A549 (cell line): ENCODE data around the gene ZBTB47. TPM values are rescaled to one million over a fixed set of nuclear protein-coding genes. Genes with fewer than 3 reads are reported as not detected.

Source experiments
- ATAC-seq, 2 experiments: fragments of 200-7000 bp in 1 of 2; fragments of >200 bp in 1 of 2; cut with Nextera tagmentation in 1 of 2; cut with Tn5 transposase in 1 of 2; 3 replicates each; pipeline versions ENCODE4 v1.8.0 to v1.9.1; 2018 to 2020; ENCODE audit warnings: mild to moderate bottlenecking in 1 of 2, moderate library complexity in 1 of 2
- CTCF ChIA-PET: fragments of 300-600 bp; sonication (Branson Sonifier 250); formaldehyde crosslinking; extraction: SDS; loops from one replicate; lab custom pipeline; 2021; ENCODE audit warnings: antibody characterized with exemption, inconsistent platforms; lab: Yijun Ruan, JAX
- POLR2A ChIA-PET: fragments of 350-600 bp; formaldehyde crosslinking; extraction: SDS; loops from one replicate; lab custom pipeline; 2021; ENCODE audit warnings: antibody characterized with exemption, inconsistent platforms; lab: Yijun Ruan, JAX
- DNase-seq, 2 experiments: peaks; one replicate each; pipeline versions ENCODE4 v3.0.0 to v3.0.0-alpha.2; 2011 to 2016; ENCODE audit warnings: low read depth in 1 of 2, low spot score in 1 of 2
- FAIRE-seq: peaks from 2 replicates; lab custom pipeline; 2011; peaks lifted over from hg19 to GRCh38; lab: Jason Lieb, UNC
- H3K27ac ChIP-seq, 2 experiments: fragments of >200 bp; sonication (Bioruptor Twin); formaldehyde crosslinking; 3 replicates each; pipeline ENCODE4 v1.5.1; 2016 to 2017
- H3K4me1 ChIP-seq: fragments of >200 bp; sonication (Bioruptor Twin); formaldehyde crosslinking; 3 replicates; pipeline ENCODE4 v1.6.1; 2016
- H3K4me2 ChIP-seq: fragments of >200 bp; sonication (Bioruptor Twin); formaldehyde crosslinking; 3 replicates; pipeline ENCODE4 v1.6.1; 2016
- H3K4me3 ChIP-seq: fragments of >200 bp; sonication (Bioruptor Twin); formaldehyde crosslinking; 3 replicates; pipeline ENCODE4 v1.5.1; 2016
- H3K9me3 ChIP-seq: fragments of >200 bp; sonication (Bioruptor Twin); formaldehyde crosslinking; 3 replicates; pipeline ENCODE4 v1.6.1; 2016
- CEBPB ChIP-seq, 2 experiments: fragments of >200 bp in 1 of 2; sonication (Bioruptor Twin) in 1 of 2; formaldehyde crosslinking in 1 of 2; IDR thresholded peaks; 2 replicates each; pipeline ENCODE4 v1.6.1; 2012 to 2016
- EP300 ChIP-seq, 2 experiments: fragments of >200 bp; sonication (Bioruptor Twin); formaldehyde crosslinking; IDR thresholded peaks; 2 replicates in 1 of 2; 3 replicates in 1 of 2; pipeline ENCODE4 v1.6.1; 2016 to 2017
- FOSB ChIP-seq: fragments of 250-450 bp; sonication (Bioruptor Pico); IDR thresholded peaks from 2 replicates; pipeline ENCODE4 v1.5.0; 2020; ENCODE audit warnings: mild to moderate bottlenecking, moderate library complexity
- HEYL ChIP-seq: fragments of 250-450 bp; sonication (Bioruptor Pico); IDR thresholded peaks from 2 replicates; pipeline ENCODE4 v1.8.0; 2021; ENCODE audit warnings: mild to moderate bottlenecking, moderate library complexity
- JUN ChIP-seq, 2 experiments: fragments of >200 bp; sonication (Bioruptor Twin); formaldehyde crosslinking; IDR thresholded peaks; 2 replicates in 1 of 2; 3 replicates in 1 of 2; pipeline ENCODE4 v1.6.1; 2016 to 2017
- JUNB ChIP-seq: fragments of >200 bp; sonication (Bioruptor Twin); formaldehyde crosslinking; IDR thresholded peaks from 2 replicates; pipeline ENCODE4 v1.6.1; 2016
- KDM1A ChIP-seq: fragments of 200-600 bp; sonication (generic); IDR thresholded peaks from 2 replicates; pipeline ENCODE4 v1.6.1; 2016; ENCODE audit warnings: low read depth, mild to moderate bottlenecking
- MAFK ChIP-seq: fragments of 450-650 bp; IDR thresholded peaks from 2 replicates; pipeline ENCODE4 v1.6.1; 2014; ENCODE audit not compliant: partially characterized antibody
- MAZ ChIP-seq: fragments of 150-350 bp; IDR thresholded peaks from 2 replicates; pipeline ENCODE4 v1.6.1; 2014; ENCODE audit warnings: antibody characterized with exemption, low read depth, low read length, borderline replicate concordance
- NPAS2 ChIP-seq: fragments of 250-450 bp; sonication (Bioruptor Pico); IDR thresholded peaks from 2 replicates; pipeline ENCODE4 v1.8.0; 2022; ENCODE audit warnings: mild to moderate bottlenecking, moderate library complexity, borderline replicate concordance
- RNF2 ChIP-seq: fragments of 200-600 bp; sonication (generic); IDR thresholded peaks from 2 replicates; pipeline ENCODE4 v1.6.1; 2016; ENCODE audit warnings: low read depth, mild to moderate bottlenecking, antibody characterized with exemption, moderate library complexity, borderline replicate concordance
- TFCP2L1 ChIP-seq: fragments of 250-450 bp; sonication (Bioruptor Pico); IDR thresholded peaks from 2 replicates; pipeline ENCODE4 v1.5.0; 2021; ENCODE audit warnings: mild to moderate bottlenecking
- TP53 ChIP-seq: fragments of 250-450 bp; sonication (Bioruptor Pico); IDR thresholded peaks from 2 replicates; pipeline ENCODE4 v1.5.0; 2021; ENCODE audit warnings: mild to moderate bottlenecking, moderate library complexity
- ZFP36 ChIP-seq: fragments of 450-650 bp; IDR thresholded peaks from 2 replicates; pipeline ENCODE4 v1.6.1; 2014; ENCODE audit warnings: borderline replicate concordance; ENCODE audit not compliant: partially characterized antibody
- ZSCAN20 ChIP-seq: fragments of 250-450 bp; sonication (Bioruptor Pico); IDR thresholded peaks from 2 replicates; pipeline ENCODE4 v1.8.0; 2022; ENCODE audit warnings: mild to moderate bottlenecking, moderate library complexity
- WGBS: methylation state at CpG from one replicate; pipeline ENCODE4 v1.1.6; 2017; ENCODE audit errors: missing lambda C conversion rate; 5-methylcytosine and 5-hydroxymethylcytosine counted together
- polyA plus RNA-seq, 4 experiments: library from polyadenylated mRNA; depleted of rRNA in 3 of 4; stranded (reverse); fragments of >200 nt; fragmentation: RNase III in 1 of 4; extraction: RNeasy Plus Mini Kit Qiagen cat#74134 plus additional on column Dnase treatment in 1 of 4; gene quantifications; 2 replicates in 3 of 4; 3 replicates in 1 of 4; pipeline ENCODE4 v1.2.3, GENCODE V29; 2011 to 2017
- TF ChIP-seq, protein P1 (sequence below): fragments of 250-450 bp; sonication (Bioruptor Pico); IDR thresholded peaks from 2 replicates; pipeline ENCODE4 v1.5.0; 2021; ENCODE audit warnings: mild to moderate bottlenecking, moderate library complexity, borderline replicate concordance
- TF ChIP-seq, protein P2 (sequence below): fragments of 450-650 bp; IDR thresholded peaks from 2 replicates; pipeline ENCODE4 v1.6.1; 2014; ENCODE audit warnings: antibody characterized with exemption
- TF ChIP-seq, protein P3 (sequence below): fragments of 200-600 bp; sonication (generic); IDR thresholded peaks from 2 replicates; pipeline ENCODE4 v1.6.1; 2016; ENCODE audit warnings: antibody characterized with exemption, mild to moderate bottlenecking, moderate library complexity
- TF ChIP-seq, protein P4 (sequence below): IDR thresholded peaks from 2 replicates; pipeline ENCODE4 v1.6.1; 2012
- TF ChIP-seq, protein P5 (sequence below): IDR thresholded peaks from 2 replicates; pipeline ENCODE4 v1.6.1; 2012; ENCODE audit warnings: low read depth, borderline replicate concordance
- TF ChIP-seq, protein P6 (sequence below): fragments of 250-450 bp; sonication (Bioruptor Pico); IDR thresholded peaks from 2 replicates; pipeline ENCODE4 v1.5.0; 2020; ENCODE audit warnings: low read depth, mild to moderate bottlenecking, moderate library complexity
- TF ChIP-seq, protein P7 (sequence below): fragments of >200 bp; sonication (Bioruptor Twin); formaldehyde crosslinking; IDR thresholded peaks from 2 replicates; pipeline ENCODE4 v1.6.1; 2016

Gene ZBTB47
- polyA plus RNA-seq, 2 of the 4 experiments (the other 2 are of a cell fraction), result 2.5 to 6.8 TPM

DNA sequence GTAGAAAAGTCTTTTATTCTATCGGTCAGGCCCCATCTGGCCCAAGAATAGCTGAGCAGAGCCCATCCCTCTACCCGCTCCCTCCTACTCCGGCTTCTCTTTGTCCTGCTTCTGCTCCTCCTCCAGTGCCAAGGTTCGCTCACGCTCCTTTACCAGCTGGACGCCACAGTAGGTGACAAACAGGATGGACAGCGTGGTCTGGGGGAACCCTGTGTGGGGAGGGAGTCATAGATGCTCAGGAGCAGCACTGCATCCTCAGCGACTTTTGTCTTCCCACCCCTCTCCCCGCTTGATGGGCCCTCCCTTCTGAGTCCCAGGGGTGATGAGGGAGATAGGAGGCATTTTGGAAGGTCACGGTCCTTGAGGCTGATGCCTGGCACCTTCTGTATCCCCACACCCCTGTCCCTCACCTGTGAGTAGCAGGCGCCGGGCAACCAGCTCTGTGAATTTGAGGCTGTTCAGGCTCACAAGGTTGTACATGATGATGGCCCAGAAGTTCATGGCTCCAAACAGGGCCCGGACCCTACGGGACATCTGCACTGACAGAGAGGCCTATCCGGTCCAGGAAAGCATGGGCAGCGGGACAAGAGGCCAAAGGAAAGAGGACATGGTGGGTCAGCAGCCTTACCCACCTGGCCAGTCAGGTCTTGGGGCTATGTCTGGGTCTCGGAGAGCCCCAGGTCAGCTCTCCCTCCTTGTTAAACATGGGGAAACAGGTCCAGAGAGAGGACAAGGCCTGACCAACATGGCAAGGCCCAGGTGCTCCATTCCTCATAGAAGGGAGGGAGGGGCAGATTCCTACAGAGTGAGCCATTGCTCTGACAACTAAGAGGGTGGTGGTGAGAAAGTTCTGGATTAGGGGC is 39.4 kb downstream of the ZBTB47 start:
- no peak for TF ChIP-seq HEYL
- ChIA-PET CTCF (interaction anchor here (0.6 to 1.7 kb wide), 2 partner anchors 52 to 1308 kb away, joined by 3 to 5 read pairs; no protein-coding TSS in a partner anchor), POLR2A (no interaction called here)
- Histone ChIP-seq H3K4me1 (no peaks in the 10 kb centered on the region), H3K4me2 (no peak overlapping the region), H3K9me3 (no peaks in the 10 kb centered on the region), H3K27ac (no peak overlapping the region), H3K4me3 (no peak overlapping the region)
- ATAC-seq, result no peak
- WGBS, result 58% methylated on average over 11 of the region's 17 CpGs
- FAIRE-seq, result no peak
- DNase-seq, result no peak

DNA sequence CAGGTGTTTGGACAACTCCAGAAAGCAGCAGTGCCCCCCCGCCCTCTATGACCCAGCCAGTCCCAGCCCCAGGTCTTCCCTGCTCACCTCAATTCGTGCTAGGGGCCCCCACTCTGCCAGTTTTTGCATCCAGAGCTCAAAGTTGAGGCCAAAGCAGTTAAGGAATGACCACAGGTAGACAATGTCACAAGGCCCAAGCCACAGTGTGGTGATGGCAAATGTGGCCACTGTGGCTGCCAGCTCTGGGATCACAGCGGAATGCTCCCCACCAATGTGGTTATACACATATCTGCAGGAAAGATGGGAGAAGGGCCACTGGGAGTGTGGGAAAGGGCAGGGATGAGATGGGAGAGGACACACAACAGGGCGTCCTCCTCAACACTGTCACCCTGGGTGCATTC is 40.0 kb downstream of the ZBTB47 start:
- FAIRE-seq (no peak), DNase-seq (no peak), ATAC-seq (no peak)
- WGBS, result 32% methylated on average over 4 of the region's 4 CpGs
- ChIA-PET CTCF (interaction anchor here (1.7 kb wide), 1 partner anchor 51 kb away, joined by 5 read pairs; no protein-coding TSS in a partner anchor), POLR2A (no interaction called here)
- H3K27ac ChIP-seq, result no peak overlapping the region
- H3K4me3 ChIP-seq, result no peak overlapping the region
- TF ChIP-seq, protein P1, sequence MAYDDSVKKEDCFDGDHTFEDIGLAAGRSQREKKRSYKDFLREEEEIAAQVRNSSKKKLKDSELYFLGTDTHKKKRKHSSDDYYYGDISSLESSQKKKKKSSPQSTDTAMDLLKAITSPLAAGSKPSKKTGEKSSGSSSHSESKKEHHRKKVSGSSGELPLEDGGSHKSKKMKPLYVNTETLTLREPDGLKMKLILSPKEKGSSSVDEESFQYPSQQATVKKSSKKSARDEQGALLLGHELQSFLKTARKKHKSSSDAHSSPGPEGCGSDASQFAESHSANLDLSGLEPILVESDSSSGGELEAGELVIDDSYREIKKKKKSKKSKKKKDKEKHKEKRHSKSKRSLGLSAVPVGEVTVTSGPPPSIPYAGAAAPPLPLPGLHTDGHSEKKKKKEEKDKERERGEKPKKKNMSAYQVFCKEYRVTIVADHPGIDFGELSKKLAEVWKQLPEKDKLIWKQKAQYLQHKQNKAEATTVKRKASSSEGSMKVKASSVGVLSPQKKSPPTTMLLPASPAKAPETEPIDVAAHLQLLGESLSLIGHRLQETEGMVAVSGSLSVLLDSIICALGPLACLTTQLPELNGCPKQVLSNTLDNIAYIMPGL (CRISPR knock-in tag), result no peak
- TF ChIP-seq JUNB, result no peak
- TF ChIP-seq, protein P2, sequence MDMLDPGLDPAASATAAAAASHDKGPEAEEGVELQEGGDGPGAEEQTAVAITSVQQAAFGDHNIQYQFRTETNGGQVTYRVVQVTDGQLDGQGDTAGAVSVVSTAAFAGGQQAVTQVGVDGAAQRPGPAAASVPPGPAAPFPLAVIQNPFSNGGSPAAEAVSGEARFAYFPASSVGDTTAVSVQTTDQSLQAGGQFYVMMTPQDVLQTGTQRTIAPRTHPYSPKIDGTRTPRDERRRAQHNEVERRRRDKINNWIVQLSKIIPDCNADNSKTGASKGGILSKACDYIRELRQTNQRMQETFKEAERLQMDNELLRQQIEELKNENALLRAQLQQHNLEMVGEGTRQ, result no peak
- no peak for TF ChIP-seq JUN (IDR thresholded peaks at IDR 0.05)
- TF ChIP-seq, protein P3, sequence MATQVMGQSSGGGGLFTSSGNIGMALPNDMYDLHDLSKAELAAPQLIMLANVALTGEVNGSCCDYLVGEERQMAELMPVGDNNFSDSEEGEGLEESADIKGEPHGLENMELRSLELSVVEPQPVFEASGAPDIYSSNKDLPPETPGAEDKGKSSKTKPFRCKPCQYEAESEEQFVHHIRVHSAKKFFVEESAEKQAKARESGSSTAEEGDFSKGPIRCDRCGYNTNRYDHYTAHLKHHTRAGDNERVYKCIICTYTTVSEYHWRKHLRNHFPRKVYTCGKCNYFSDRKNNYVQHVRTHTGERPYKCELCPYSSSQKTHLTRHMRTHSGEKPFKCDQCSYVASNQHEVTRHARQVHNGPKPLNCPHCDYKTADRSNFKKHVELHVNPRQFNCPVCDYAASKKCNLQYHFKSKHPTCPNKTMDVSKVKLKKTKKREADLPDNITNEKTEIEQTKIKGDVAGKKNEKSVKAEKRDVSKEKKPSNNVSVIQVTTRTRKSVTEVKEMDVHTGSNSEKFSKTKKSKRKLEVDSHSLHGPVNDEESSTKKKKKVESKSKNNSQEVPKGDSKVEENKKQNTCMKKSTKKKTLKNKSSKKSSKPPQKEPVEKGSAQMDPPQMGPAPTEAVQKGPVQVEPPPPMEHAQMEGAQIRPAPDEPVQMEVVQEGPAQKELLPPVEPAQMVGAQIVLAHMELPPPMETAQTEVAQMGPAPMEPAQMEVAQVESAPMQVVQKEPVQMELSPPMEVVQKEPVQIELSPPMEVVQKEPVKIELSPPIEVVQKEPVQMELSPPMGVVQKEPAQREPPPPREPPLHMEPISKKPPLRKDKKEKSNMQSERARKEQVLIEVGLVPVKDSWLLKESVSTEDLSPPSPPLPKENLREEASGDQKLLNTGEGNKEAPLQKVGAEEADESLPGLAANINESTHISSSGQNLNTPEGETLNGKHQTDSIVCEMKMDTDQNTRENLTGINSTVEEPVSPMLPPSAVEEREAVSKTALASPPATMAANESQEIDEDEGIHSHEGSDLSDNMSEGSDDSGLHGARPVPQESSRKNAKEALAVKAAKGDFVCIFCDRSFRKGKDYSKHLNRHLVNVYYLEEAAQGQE, result no peak
- no peak for TF ChIP-seq CEBPB (IDR thresholded peaks at IDR 0.05)
- TF ChIP-seq, protein P4, sequence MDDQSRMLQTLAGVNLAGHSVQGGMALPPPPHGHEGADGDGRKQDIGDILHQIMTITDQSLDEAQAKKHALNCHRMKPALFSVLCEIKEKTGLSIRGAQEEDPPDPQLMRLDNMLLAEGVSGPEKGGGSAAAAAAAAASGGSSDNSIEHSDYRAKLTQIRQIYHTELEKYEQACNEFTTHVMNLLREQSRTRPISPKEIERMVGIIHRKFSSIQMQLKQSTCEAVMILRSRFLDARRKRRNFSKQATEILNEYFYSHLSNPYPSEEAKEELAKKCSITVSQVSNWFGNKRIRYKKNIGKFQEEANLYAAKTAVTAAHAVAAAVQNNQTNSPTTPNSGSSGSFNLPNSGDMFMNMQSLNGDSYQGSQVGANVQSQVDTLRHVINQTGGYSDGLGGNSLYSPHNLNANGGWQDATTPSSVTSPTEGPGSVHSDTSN, result no peak
- TF ChIP-seq, protein P5, sequence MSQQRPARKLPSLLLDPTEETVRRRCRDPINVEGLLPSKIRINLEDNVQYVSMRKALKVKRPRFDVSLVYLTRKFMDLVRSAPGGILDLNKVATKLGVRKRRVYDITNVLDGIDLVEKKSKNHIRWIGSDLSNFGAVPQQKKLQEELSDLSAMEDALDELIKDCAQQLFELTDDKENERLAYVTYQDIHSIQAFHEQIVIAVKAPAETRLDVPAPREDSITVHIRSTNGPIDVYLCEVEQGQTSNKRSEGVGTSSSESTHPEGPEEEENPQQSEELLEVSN, result no peak
- H3K4me1 ChIP-seq, result no peaks in the 10 kb centered on the region
- no peak overlapping the region for H3K4me2 ChIP-seq
- H3K9me3 ChIP-seq, result no peaks in the 10 kb centered on the region

DNA sequence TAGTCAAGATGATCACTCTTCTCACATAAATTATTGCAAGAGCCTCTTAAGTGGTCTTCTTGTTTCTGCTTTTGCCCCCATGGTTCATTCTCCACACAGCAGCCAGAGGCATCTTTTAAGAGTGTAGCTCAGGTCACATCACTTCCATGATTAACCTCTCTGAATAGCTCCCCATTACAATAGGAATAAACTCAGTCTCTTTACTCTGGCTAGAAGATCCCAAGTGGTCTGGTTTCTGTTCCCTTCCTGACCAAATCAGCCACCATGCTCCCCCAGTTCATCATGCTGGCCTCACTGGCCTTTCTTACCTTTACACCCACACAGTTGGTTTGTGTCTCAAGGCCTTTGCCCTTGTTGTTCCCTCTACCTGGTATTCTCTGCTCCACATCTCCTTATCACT is 40.9 kb downstream of the ZBTB47 start:
- CTCF ChIA-PET, result interaction anchor here (1.7 kb wide), 1 partner anchor 50 kb away, joined by 5 read pairs; no protein-coding TSS in a partner anchor
- POLR2A ChIA-PET, result no interaction called here
- Histone ChIP-seq H3K4me3 (no peak overlapping the region), H3K4me1 (no peaks in the 10 kb centered on the region), H3K9me3 (no peaks in the 10 kb centered on the region), H3K27ac (no peak overlapping the region), H3K4me2 (no peak overlapping the region)
- FAIRE-seq (no peak), DNase-seq (no peak), ATAC-seq (no peak)
- TF ChIP-seq ZFP36 (no peak), RNF2 (no peak), FOSB (no peak), MAZ (no peak), TP53 (CRISPR knock-in tag) (no peak), TFCP2L1 (CRISPR knock-in tag) (no peak), MAFK (no peak), EP300 (IDR thresholded peaks at IDR 0.05) (no peak), KDM1A (no peak), NPAS2 (CRISPR knock-in tag) (no peak), ZSCAN20 (no peak)
- TF ChIP-seq, protein P6, sequence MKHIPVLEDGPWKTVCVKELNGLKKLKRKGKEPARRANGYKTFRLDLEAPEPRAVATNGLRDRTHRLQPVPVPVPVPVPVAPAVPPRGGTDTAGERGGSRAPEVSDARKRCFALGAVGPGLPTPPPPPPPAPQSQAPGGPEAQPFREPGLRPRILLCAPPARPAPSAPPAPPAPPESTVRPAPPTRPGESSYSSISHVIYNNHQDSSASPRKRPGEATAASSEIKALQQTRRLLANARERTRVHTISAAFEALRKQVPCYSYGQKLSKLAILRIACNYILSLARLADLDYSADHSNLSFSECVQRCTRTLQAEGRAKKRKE, result no peak
- TF ChIP-seq, protein P7, sequence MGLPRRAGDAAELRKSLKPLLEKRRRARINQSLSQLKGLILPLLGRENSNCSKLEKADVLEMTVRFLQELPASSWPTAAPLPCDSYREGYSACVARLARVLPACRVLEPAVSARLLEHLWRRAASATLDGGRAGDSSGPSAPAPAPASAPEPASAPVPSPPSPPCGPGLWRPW, result no peak
